HepG2 (cell line): ENCODE data around the gene NONO. TPM values are rescaled to one million over a fixed set of nuclear protein-coding genes. Genes with fewer than 3 reads are reported as not detected.

Experiments
- ATAC-seq: fragments of 200-7000 bp; cut with Tn5 transposase; 3 replicates; pipeline ENCODE4 v1.9.1; 2020; ENCODE audit warnings: mild to moderate bottlenecking, moderate library complexity
- BruUV-seq: library from RNA; stranded (reverse); fragments of 400-500 nt; replicated peaks from 2 replicates; lab custom pipeline; 2021; lab: Mats Ljungman, UMichigan
- CTCF ChIA-PET: fragments of 300-600 bp; formaldehyde crosslinking; extraction: SDS; loops from one replicate; lab custom pipeline; 2021; ENCODE audit warnings: low total read pairs, inconsistent platforms, low intra/inter-chr PET ratio; lab: Yijun Ruan, JAX
- POLR2A ChIA-PET: fragments of 350-600 bp; sonication (Branson Sonifier 250); formaldehyde crosslinking; loops from one replicate; lab custom pipeline; 2020; ENCODE audit warnings: antibody characterized with exemption, inconsistent platforms; lab: Yijun Ruan, JAX
- DNase-seq: peaks from one replicate; pipeline ENCODE4 v3.0.0-alpha.2; 2015; ENCODE audit warnings: low spot score
- FAIRE-seq: peaks from 3 replicates; lab custom pipeline; 2011; peaks lifted over from hg19 to GRCh38; lab: Jason Lieb, UNC
- H2AFZ ChIP-seq: one replicate; pipeline ENCODE4 v1.6.1; 2011; ENCODE audit warnings: low read length, inconsistent platforms
- H3K27ac ChIP-seq: fragments of 300-600 bp; 3 replicates; pipeline ENCODE4 v1.8.0; 2011; ENCODE audit warnings: mixed run types, mild to moderate bottlenecking, mixed read lengths, low read length, inconsistent platforms; ENCODE audit not compliant: insufficient read depth; ENCODE audit errors: extremely low read length
- H3K27me3 ChIP-seq, 2 experiments: fragments of 200-600 bp in 1 of 2; 2 replicates in 1 of 2; 3 replicates in 1 of 2; pipeline versions ENCODE4 v1.6.0 to v1.8.0; 2011; ENCODE audit warnings: low read length in 2 of 2, mild to moderate bottlenecking in 2 of 2, moderate library complexity in 2 of 2, inconsistent platforms in 1 of 2; ENCODE audit not compliant: insufficient read depth in 2 of 2, control insufficient read depth in 1 of 2
- H3K36me3 ChIP-seq, 2 experiments: fragments of 200-600 bp in 1 of 2; replicated peaks in 1 of 2; 2 replicates in 1 of 2; 3 replicates in 1 of 2; pipeline versions ENCODE4 v1.5.1 to v1.8.0; 2011; ENCODE audit warnings: low read length in 2 of 2, inconsistent platforms in 1 of 2; ENCODE audit not compliant: insufficient read depth in 2 of 2, control insufficient read depth in 1 of 2
- H3K4me1 ChIP-seq: 2 replicates; pipeline ENCODE4 v1.5.1; 2012; ENCODE audit warnings: low read length, inconsistent platforms; ENCODE audit not compliant: insufficient read depth
- H3K4me2 ChIP-seq: 2 replicates; pipeline ENCODE4 v1.6.0; 2011; ENCODE audit warnings: low read depth, low read length, inconsistent platforms
- H3K4me3 ChIP-seq, 3 experiments: fragments of 200-600 bp in 1 of 3; sonication (generic), shearing (Covaris generic) in 1 of 3; replicated peaks in 1 of 3; 2 replicates each; pipeline ENCODE4 v1.5.1; 2011 to 2016; ENCODE audit warnings: low read length in 3 of 3, inconsistent platforms in 2 of 3, low read depth in 2 of 3, mild to moderate bottlenecking in 2 of 3, control low read depth in 1 of 3, mixed read lengths in 1 of 3; ENCODE audit not compliant: insufficient read depth in 1 of 3
- H3K79me2 ChIP-seq: one replicate; pipeline ENCODE4 v1.6.1; 2011; ENCODE audit warnings: low read length, inconsistent platforms; ENCODE audit not compliant: insufficient read depth
- H3K9ac ChIP-seq: 2 replicates; pipeline ENCODE4 v1.6.0; 2011; ENCODE audit warnings: mild to moderate bottlenecking, low read depth, low read length, inconsistent platforms; ENCODE audit not compliant: insufficient read depth
- H3K9me3 ChIP-seq: 2 replicates; pipeline ENCODE4 v1.5.1; 2012; ENCODE audit warnings: mild to moderate bottlenecking, low read length
- H4K20me1 ChIP-seq: 2 replicates; pipeline ENCODE4 v1.6.0; 2011; ENCODE audit warnings: inconsistent platforms, mild to moderate bottlenecking, low read length, moderate library complexity; ENCODE audit not compliant: insufficient read depth
- CEBPB ChIP-seq: IDR thresholded peaks from 2 replicates; pipeline ENCODE4 v1.6.1; 2011; ENCODE audit warnings: low read depth, low read length, improper control_type of control experiment, borderline replicate concordance
- HMG20A ChIP-seq: IDR thresholded peaks from 2 replicates; pipeline ENCODE4 v1.6.1; 2016; ENCODE audit warnings: borderline replicate concordance
- HNF4A ChIP-seq: sonication (generic); formaldehyde crosslinking; IDR thresholded peaks from 2 replicates; pipeline ENCODE4 v1.4.0; 2020; ENCODE audit warnings: missing genetic modification reagents
- HNRNPLL ChIP-seq: fragments of 200-400 bp; formaldehyde crosslinking; IDR thresholded peaks from 2 replicates; pipeline ENCODE4 v1.6.1; 2017; ENCODE audit warnings: mild to moderate bottlenecking, low read depth, low read length; ENCODE audit not compliant: poor library complexity, severe bottlenecking
- HOXA7 ChIP-seq: sonication (generic); formaldehyde crosslinking; IDR thresholded peaks from 2 replicates; pipeline ENCODE4 v1.8.1; 2022; ENCODE audit warnings: mild to moderate bottlenecking, missing genetic modification reagents, moderate library complexity
- ONECUT2 ChIP-seq: sonication (generic); formaldehyde crosslinking; IDR thresholded peaks from 2 replicates; pipeline ENCODE4 v1.4.0; 2020; ENCODE audit warnings: missing genetic modification reagents
- PAF1 ChIP-seq: IDR thresholded peaks from 2 replicates; pipeline ENCODE4 v1.6.1; 2016; ENCODE audit warnings: missing genetic modification reagents, missing compliant biosample characterization
- PITX1 ChIP-seq: sonication (generic); formaldehyde crosslinking; IDR thresholded peaks from 2 replicates; pipeline ENCODE4 v1.5.1; 2020; ENCODE audit warnings: mild to moderate bottlenecking, missing genetic modification reagents
- POLR2G ChIP-seq: fragments of 200-400 bp; formaldehyde crosslinking; IDR thresholded peaks from 2 replicates; pipeline ENCODE4 v1.6.1; 2018; ENCODE audit warnings: mild to moderate bottlenecking, low read depth, low read length, moderate library complexity
- RBFOX2 ChIP-seq: fragments of 200-400 bp; formaldehyde crosslinking; IDR thresholded peaks from 2 replicates; pipeline ENCODE4 v1.6.1; 2017; ENCODE audit warnings: low read depth, mild to moderate bottlenecking, low read length
- REPIN1 ChIP-seq: sonication (generic); formaldehyde crosslinking; IDR thresholded peaks from 2 replicates; pipeline ENCODE4 v1.8.0; 2022; ENCODE audit warnings: missing genetic modification reagents, low read depth, mild to moderate bottlenecking, borderline replicate concordance
- SP4 ChIP-seq: sonication (generic); formaldehyde crosslinking; IDR thresholded peaks from 2 replicates; pipeline ENCODE4 v1.8.1; 2023; ENCODE audit warnings: mild to moderate bottlenecking, missing genetic modification reagents
- SRF ChIP-seq: IDR thresholded peaks from 2 replicates; pipeline ENCODE4 v1.6.1; 2011; ENCODE audit warnings: mild to moderate bottlenecking, low read depth, low read length, moderate library complexity
- YEATS4 ChIP-seq: sonication (generic); formaldehyde crosslinking; IDR thresholded peaks from 2 replicates; pipeline ENCODE4 v1.4.0; 2020; ENCODE audit warnings: missing genetic modification reagents, borderline replicate concordance
- ZNF24 ChIP-seq: fragments of 450-650 bp; IDR thresholded peaks from 2 replicates; pipeline ENCODE4 v1.6.1; 2017; ENCODE audit warnings: antibody characterized with exemption, mild to moderate bottlenecking
- ZNF609 ChIP-seq: sonication (generic); formaldehyde crosslinking; IDR thresholded peaks from 2 replicates; pipeline ENCODE4 v1.4.0; 2020; ENCODE audit warnings: mild to moderate bottlenecking, missing genetic modification reagents, borderline replicate concordance
- ZSCAN31 ChIP-seq: sonication (generic); formaldehyde crosslinking; IDR thresholded peaks from 2 replicates; pipeline ENCODE4 v1.5.0; 2020; ENCODE audit warnings: low read depth, mild to moderate bottlenecking, missing genetic modification reagents
- WGBS: methylation state at CpG from one replicate; pipeline ENCODE4 v1.1.6; 2017; ENCODE audit warnings: low lambda C conversion rate; 5-methylcytosine and 5-hydroxymethylcytosine counted together
- in situ Hi-C: cut with HindIII; loops from 2 replicates; pipeline ENCODE4 v1.10.0; 2017; ENCODE audit warnings: low pct_unique_long_range_greater_than_20kb; ENCODE audit not compliant: extremely low pct_ligation_motif_present
- intact Hi-C: fragments of 100-400 bp; cut with micrococcal nuclease; formaldehyde crosslinking; loops from one replicate; pipeline ENCODE4 v1.10.0; 2022; ENCODE audit not compliant: unreplicated experiment
- polyA plus RNA-seq, 8 experiments: library from polyadenylated mRNA; depleted of rRNA in 3 of 8; stranded (reverse) in 7 of 8; unstranded in 1 of 8; fragments of >200 nt; fragmentation: Illumina TruSeq in 4 of 8; extraction: Trizol in 4 of 8; gene quantifications; 2 replicates each; pipeline versions ENCODE4 v1.2.1 to v1.2.3, GENCODE V29; 2011 to 2016; ENCODE audit warnings: low read depth in 4 of 8, missing spikeins in 1 of 8, mixed read lengths in 1 of 8; ENCODE audit not compliant: insufficient read depth in 1 of 8
- total RNA-seq, 5 experiments: library from RNA; depleted of rRNA; stranded (reverse); fragments of >200 nt; fragmentation: Illumina TruSeq; extraction: Trizol; gene quantifications; 2 replicates each; pipeline ENCODE4 v1.2.3, GENCODE V29; 2016; ENCODE audit warnings: low read depth in 1 of 5
- TF ChIP-seq, protein P1 (sequence below): sonication (generic); formaldehyde crosslinking; IDR thresholded peaks from 2 replicates; pipeline ENCODE4 v1.4.0; 2020; ENCODE audit warnings: missing genetic modification reagents

NONO gene
- total and polyA plus RNA-seq, 2 of the 13 experiments (the other 11 are each of a cell fraction or from before 2014, with no cell fraction given): 408 to 605 TPM

GRCh38 chrX:71301195-71301924, 17.9 kb downstream of the NONO start, which contains the start of gene ITGB1BP2:
Gene ITGB1BP2, plus strand, starts transcription at chrX:71301750. Its CDS starts 57 bp downstream, at chrX:71301807.
- Histone ChIP-seq H3K4me1 (peaks cover 62% of the 10 kb centered on the region), H4K20me1 (no peaks in the 10 kb centered on the region), H3K9ac (no peak within 1 kb of the TSS), H3K36me3 (peaks cover 6 to 25% of the 10 kb centered on the region in 2 experiments; a peak in 4 of 5 replicates), H2AFZ (no peak within 1 kb of the TSS), H3K27ac (peak within 1 kb of the TSS; percentile 63), H3K27me3 (no peaks in the 10 kb centered on the region), H3K9me3 (no peaks in the 10 kb centered on the region), H3K79me2 (no peaks in the 10 kb centered on the region), H3K4me2 (peak within 1 kb of the TSS; percentile 45), H3K4me3 (no peak within 1 kb of the TSS)
- intact Hi-C loops: no loop called here
- FAIRE-seq (peak; percentile 52), DNase-seq (peak; percentile 43), ATAC-seq (peak; percentile 51)
- CTCF ChIA-PET: no interaction called here
- WGBS: 10% methylated on average over 5 of the region's 10 CpGs
- no TSS peak for BruUV-seq
- POLR2A ChIA-PET: interaction anchor here (0.8 to 1.5 kb wide), 6 partner anchors 9 to 119 kb away, joined by 4 to 13 read pairs (median 6); partner anchors contain the start of genes NONO and TAF1
- in situ Hi-C loops: no loop called here
- TF ChIP-seq SP4 (CRISPR knock-in tag) (no peak), PAF1 (CRISPR knock-in tag) (0 out of 2 replicates have a peak, but pooled peaks have one; percentile 31), YEATS4 (CRISPR knock-in tag) (no peak), POLR2G (peak; percentile 61), HNRNPLL (no peak), REPIN1 (CRISPR knock-in tag) (no peak), HOXA7 (no peak), ZNF609 (CRISPR knock-in tag) (no peak), HMG20A (CRISPR knock-in tag) (no peak), PITX1 (CRISPR knock-in tag) (peak; percentile 44; the same call in 1 of the 2 replicates), ZNF24 (0 out of 2 replicates have a peak, but pooled peaks have one; percentile 54), CEBPB (0 out of 2 replicates have a peak, but pooled peaks have one; percentile 8), ZSCAN31 (CRISPR knock-in tag) (no peak), SRF (peak; percentile 52; the same call in 1 of the 2 replicates), ONECUT2 (CRISPR knock-in tag) (peak; percentile 84), HNF4A (CRISPR knock-in tag) (peak; percentile 44; the same call in 1 of the 2 replicates), RBFOX2 (0 out of 2 replicates have a peak, but pooled peaks have one; percentile 28)
- TF ChIP-seq, protein P1, sequence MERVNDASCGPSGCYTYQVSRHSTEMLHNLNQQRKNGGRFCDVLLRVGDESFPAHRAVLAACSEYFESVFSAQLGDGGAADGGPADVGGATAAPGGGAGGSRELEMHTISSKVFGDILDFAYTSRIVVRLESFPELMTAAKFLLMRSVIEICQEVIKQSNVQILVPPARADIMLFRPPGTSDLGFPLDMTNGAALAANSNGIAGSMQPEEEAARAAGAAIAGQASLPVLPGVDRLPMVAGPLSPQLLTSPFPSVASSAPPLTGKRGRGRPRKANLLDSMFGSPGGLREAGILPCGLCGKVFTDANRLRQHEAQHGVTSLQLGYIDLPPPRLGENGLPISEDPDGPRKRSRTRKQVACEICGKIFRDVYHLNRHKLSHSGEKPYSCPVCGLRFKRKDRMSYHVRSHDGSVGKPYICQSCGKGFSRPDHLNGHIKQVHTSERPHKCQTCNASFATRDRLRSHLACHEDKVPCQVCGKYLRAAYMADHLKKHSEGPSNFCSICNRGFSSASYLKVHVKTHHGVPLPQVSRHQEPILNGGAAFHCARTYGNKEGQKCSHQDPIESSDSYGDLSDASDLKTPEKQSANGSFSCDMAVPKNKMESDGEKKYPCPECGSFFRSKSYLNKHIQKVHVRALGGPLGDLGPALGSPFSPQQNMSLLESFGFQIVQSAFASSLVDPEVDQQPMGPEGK: peak; percentile 14; the same call in 1 of the 2 replicates
